HCT116 (cell line): ENCODE results near the gene UBAP1L. TPM values are rescaled to one million over a fixed set of nuclear protein-coding genes. Genes with fewer than 3 reads are reported as not detected.

Experiments
- ATAC-seq: fragments of 200-7000 bp; cut with Tn5 transposase; 2 replicates; pipeline ENCODE4 v1.9.1; 2020; ENCODE audit warnings: mild to moderate bottlenecking, moderate library complexity
- Bru-seq: library from RNA; stranded (reverse); fragments of 400-500 nt; gene quantifications from one replicate; lab custom pipeline; 2021; lab: Mats Ljungman, UMichigan
- BruChase-seq, 2 experiments: library from RNA; stranded (reverse); fragments of 400-500 nt; gene quantifications; one replicate each; lab custom pipeline; 2021; lab: Mats Ljungman, UMichigan
- BruUV-seq: library from RNA; stranded (reverse); fragments of 400-500 nt; replicated peaks from 2 replicates; lab custom pipeline; 2021; lab: Mats Ljungman, UMichigan
- CTCF ChIA-PET: fragments of 300-600 bp; sonication (Branson Sonifier 250); formaldehyde crosslinking; loops from one replicate; lab custom pipeline; 2021; ENCODE audit warnings: antibody characterized with exemption; lab: Charles Lee
- POLR2A ChIA-PET: fragments of 300-600, 350-600 bp; sonication (Branson Sonifier 250); formaldehyde crosslinking; loops from one replicate; lab custom pipeline; 2021; ENCODE audit warnings: antibody characterized with exemption; lab: Charles Lee
- RAD21 ChIA-PET, 2 experiments: fragments of 300-600 bp; sonication (Branson Sonifier 250); formaldehyde crosslinking; loops; one replicate each; lab custom pipeline; 2023; ENCODE audit warnings: low total read pairs in 2 of 2; ENCODE audit not compliant: uncharacterized antibody in 2 of 2, unreplicated experiment in 2 of 2, low non-redundant PET in 1 of 2; lab: Charles Lee
- DNase-seq: peaks from one replicate; pipeline ENCODE4 v3.0.0-alpha.2; 2010; ENCODE audit warnings: low read depth, low spot score
- H2AFZ ChIP-seq: fragments of 200-600 bp; shearing (Covaris generic), sonication (generic); 2 replicates; pipeline ENCODE4 v1.6.1; 2017; ENCODE audit warnings: low read depth, mixed run types, mixed read lengths, antibody characterized with exemption, low read length; ENCODE audit not compliant: poor library complexity, severe bottlenecking
- H3K27ac ChIP-seq: 2 replicates; pipeline ENCODE4 v1.5.1; 2012; ENCODE audit warnings: low read depth, low read length
- H3K27me3 ChIP-seq: fragments of 200-600 bp; sonication (generic); 2 replicates; pipeline ENCODE4 v1.6.1; 2016; ENCODE audit warnings: mixed run types, low read length, mixed read lengths; ENCODE audit not compliant: insufficient read depth
- H3K36me3 ChIP-seq, 2 experiments: fragments of 200-500 bp in 1 of 2; fragments of 200-600 bp in 1 of 2; sonication (Bioruptor generic) in 1 of 2; sonication (generic) in 1 of 2; 2 replicates each; pipeline versions ENCODE4 v1.5.1 to v1.6.1; 2014 to 2016; ENCODE audit warnings: low read length in 2 of 2, inconsistent platforms in 1 of 2, mixed read lengths in 1 of 2, mixed run types in 1 of 2; ENCODE audit not compliant: insufficient read depth in 2 of 2, control insufficient read depth in 1 of 2
- H3K4me1 ChIP-seq, 2 experiments: fragments of 200-600 bp in 1 of 2; sonication (generic) in 1 of 2; 2 replicates each; pipeline versions ENCODE4 v1.5.1 to v1.6.1; 2012 to 2017; ENCODE audit warnings: low read length in 2 of 2, inconsistent platforms in 1 of 2, mild to moderate bottlenecking in 1 of 2, mixed read lengths in 1 of 2, mixed run types in 1 of 2, moderate library complexity in 1 of 2; ENCODE audit not compliant: insufficient read depth in 2 of 2, control insufficient read depth in 1 of 2
- H3K4me2 ChIP-seq: fragments of 200-600 bp; sonication (generic); 2 replicates; pipeline ENCODE4 v1.6.1; 2017; ENCODE audit warnings: mixed run types, low read length, mixed read lengths
- H3K4me3 ChIP-seq, 2 experiments: fragments of 200-600 bp in 1 of 2; sonication (generic) in 1 of 2; replicated peaks in 1 of 2; 2 replicates each; pipeline ENCODE4 v1.5.1; 2011 to 2016; ENCODE audit warnings: low read length in 2 of 2, control low read depth in 1 of 2, low read depth in 1 of 2, mild to moderate bottlenecking in 1 of 2, mixed read lengths in 1 of 2, mixed run types in 1 of 2
- H3K79me2 ChIP-seq: fragments of 200-600 bp; sonication (generic); 2 replicates; pipeline ENCODE4 v1.6.1; 2017; ENCODE audit warnings: mild to moderate bottlenecking, mixed run types, low read length, moderate library complexity, mixed read lengths; ENCODE audit not compliant: insufficient read depth
- H3K9ac ChIP-seq: fragments of 200-600 bp; sonication (generic); 2 replicates; pipeline ENCODE4 v1.6.1; 2016; ENCODE audit warnings: low read length, mixed read lengths
- H3K9me2 ChIP-seq: fragments of 200-600 bp; sonication (generic), shearing (Covaris generic); 2 replicates; pipeline ENCODE4 v1.6.1; 2017; ENCODE audit warnings: mixed run types, mild to moderate bottlenecking, moderate library complexity; ENCODE audit not compliant: insufficient read depth
- H3K9me3 ChIP-seq, 2 experiments: fragments of 200-500 bp in 1 of 2; fragments of 200-600 bp in 1 of 2; sonication (Bioruptor generic) in 1 of 2; sonication (generic) in 1 of 2; 2 replicates each; pipeline ENCODE4 v1.6.1; 2014 to 2017; ENCODE audit warnings: low read length in 2 of 2, mixed read lengths in 2 of 2, inconsistent platforms in 1 of 2, low read depth in 1 of 2, mild to moderate bottlenecking in 1 of 2, mixed run types in 1 of 2, moderate library complexity in 1 of 2; ENCODE audit not compliant: control insufficient read depth in 1 of 2, insufficient read depth in 1 of 2
- H4K20me1 ChIP-seq: fragments of 200-600 bp; sonication (generic), shearing (Covaris generic); 2 replicates; pipeline ENCODE4 v1.6.1; 2017; ENCODE audit warnings: mixed run types, mild to moderate bottlenecking, moderate library complexity; ENCODE audit not compliant: insufficient read depth
- CBX3 ChIP-seq: IDR thresholded peaks from 2 replicates; pipeline ENCODE4 v1.6.1; 2012; ENCODE audit warnings: low read depth
- EGR1 ChIP-seq: IDR thresholded peaks from 2 replicates; pipeline ENCODE4 v1.6.1; 2012; ENCODE audit warnings: low read depth
- ELF1 ChIP-seq: IDR thresholded peaks from 2 replicates; pipeline ENCODE4 v1.6.1; 2012; ENCODE audit warnings: low read depth, borderline replicate concordance
- EZH2 ChIP-seq: fragments of 200-600 bp; sonication (generic); IDR thresholded peaks from 2 replicates; pipeline ENCODE4 v1.6.1; 2017; ENCODE audit warnings: antibody characterized with exemption, mixed run types
- EZH2phosphoT487 ChIP-seq: fragments of 200-600 bp; IDR thresholded peaks from 2 replicates; pipeline ENCODE4 v1.6.1; 2018; ENCODE audit warnings: antibody characterized with exemption, borderline replicate concordance
- JUND ChIP-seq: IDR thresholded peaks from 2 replicates; pipeline ENCODE4 v1.6.1; 2012
- POLR2A ChIP-seq: IDR thresholded peaks from 2 replicates; pipeline ENCODE4 v1.7.0; 2011; ENCODE audit warnings: borderline replicate concordance; ENCODE audit not compliant: insufficient read depth, insufficient read length; ENCODE audit errors: extremely low read depth
- SP1 ChIP-seq: IDR thresholded peaks from 2 replicates; pipeline ENCODE4 v1.6.1; 2012; ENCODE audit warnings: low read depth
- SRF ChIP-seq: IDR thresholded peaks from 2 replicates; pipeline ENCODE4 v1.6.1; 2012; ENCODE audit warnings: low read depth
- TCF7L2 ChIP-seq: IDR thresholded peaks from 2 replicates; pipeline ENCODE4 v1.7.0; 2011; ENCODE audit warnings: borderline replicate concordance, inconsistent platforms; ENCODE audit not compliant: insufficient read depth, insufficient read length; ENCODE audit errors: extremely low read depth
- YY1 ChIP-seq: IDR thresholded peaks from 2 replicates; pipeline ENCODE4 v1.6.1; 2011; ENCODE audit warnings: low read length, low read depth, moderate library complexity, mild to moderate bottlenecking; ENCODE audit not compliant: insufficient replicate concordance; ENCODE audit errors: extremely low read depth
- ZFX ChIP-seq: fragments of 450-650 bp; IDR thresholded peaks from 2 replicates; pipeline ENCODE4 v1.6.1; 2017
- intact Hi-C: fragments of 100-400 bp; cut with micrococcal nuclease; formaldehyde crosslinking; loops from 2 replicates; pipeline ENCODE4 v1.10.0; 2022
- long read RNA-seq: library from polyadenylated mRNA; unstranded; transcript quantifications from one replicate; pipeline ENCODE4 v2.0.0, GENCODE V29; 2021; ENCODE audit not compliant: unreplicated experiment
- polyA plus RNA-seq: library from polyadenylated mRNA; unstranded; fragments of >200 nt; gene quantifications from 2 replicates; pipeline ENCODE4 v1.2.1, GENCODE V29; 2012; ENCODE audit warnings: missing spikeins
- total RNA-seq: library from RNA; stranded (reverse); gene quantifications from one replicate; pipeline ENCODE4 v1.2.1, GENCODE V29; 2021; ENCODE audit not compliant: unreplicated experiment
- TF ChIP-seq, protein P1 (sequence below): IDR thresholded peaks from 2 replicates; pipeline ENCODE4 v1.6.1; 2011; ENCODE audit warnings: mild to moderate bottlenecking, low read length, moderate library complexity; ENCODE audit not compliant: insufficient replicate concordance; ENCODE audit errors: extremely low read depth
- TF ChIP-seq, protein P2 (sequence below), 3 experiments: fragments of 200-600 bp in 1 of 3; sonication (generic) in 1 of 3; IDR thresholded peaks in 2 of 3; conservative IDR thresholded peaks in 1 of 3; 2 replicates each; pipeline ENCODE4 v1.5.1; 2012 to 2017; ENCODE audit warnings: low read depth in 2 of 3, low read length in 2 of 3, antibody characterized with exemption in 1 of 3, borderline replicate concordance in 1 of 3, control low read depth in 1 of 3, mild to moderate bottlenecking in 1 of 3, mixed read lengths in 1 of 3, mixed run types in 1 of 3, moderate library complexity in 1 of 3; ENCODE audit not compliant: insufficient read depth in 1 of 3
- TF ChIP-seq, protein P3 (sequence below): IDR thresholded peaks from 2 replicates; pipeline ENCODE4 v1.6.1; 2012
- TF ChIP-seq, protein P4 (sequence below): IDR thresholded peaks from 2 replicates; pipeline ENCODE4 v1.6.1; 2012; ENCODE audit warnings: low read depth

UBAP1L gene
- total RNA-seq (4.0 TPM), Bru-seq, nascent RNA (percentile 67 among the genes with signal in this experiment), BruChase-seq, experiment 1, labeled RNA remaining after a 6-hour chase (percentile 91 among the genes with signal in this experiment), BruChase-seq, experiment 2, labeled RNA remaining after a 2-hour chase (percentile 90 among the genes with signal in this experiment)
- polyA plus RNA-seq: 1.4 and 1.7 TPM in 2 replicates
- long read RNA-seq: 0 reads

DNA sequence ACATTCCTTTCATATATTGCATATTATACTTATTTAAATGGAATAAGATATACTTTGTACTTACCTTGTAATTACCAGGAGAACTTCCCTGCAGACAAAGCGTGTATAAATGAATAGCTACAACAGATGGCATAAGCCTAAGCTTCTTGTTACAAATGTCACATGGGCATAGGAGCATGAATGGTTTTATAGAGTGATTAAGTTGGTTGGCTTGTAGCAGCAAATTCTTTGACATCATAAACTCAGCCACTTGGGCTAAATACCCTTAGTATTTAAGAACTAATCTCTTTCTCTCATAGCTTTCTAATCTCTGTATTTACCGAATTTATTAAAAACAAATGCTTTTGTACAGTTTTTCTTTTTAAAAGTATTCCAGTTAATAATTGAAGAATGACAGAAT lies at the start of gene UBAP1L:
UBAP1L (minus strand) TSS at position 115 of the 400 bp plus-strand sequence. CDS start 8,985 bp downstream, outside the sequence.
- Histone ChIP-seq H3K4me1 (no peaks in the 10 kb centered on the region), H2AFZ (no peak within 1 kb of the TSS), H3K36me3 (peaks cover 25 to 26% of the 10 kb centered on the region in 2 experiments), H3K9ac (no peak within 1 kb of the TSS), H3K27ac (no peak within 1 kb of the TSS), H3K9me3 (no peaks in the 10 kb centered on the region), H3K4me2 (no peak within 1 kb of the TSS), H3K79me2 (no peaks in the 10 kb centered on the region), H4K20me1 (0 out of 2 replicates have a peak, but pooled peaks cover 3% of the 10 kb centered on the region), H3K9me2 (no peaks in the 10 kb centered on the region), H3K27me3 (no peaks in the 10 kb centered on the region), H3K4me3 (no peak within 1 kb of the TSS)
- no peak for ATAC-seq
- TF ChIP-seq EGR1: no peak
- TF ChIP-seq, protein P1, sequence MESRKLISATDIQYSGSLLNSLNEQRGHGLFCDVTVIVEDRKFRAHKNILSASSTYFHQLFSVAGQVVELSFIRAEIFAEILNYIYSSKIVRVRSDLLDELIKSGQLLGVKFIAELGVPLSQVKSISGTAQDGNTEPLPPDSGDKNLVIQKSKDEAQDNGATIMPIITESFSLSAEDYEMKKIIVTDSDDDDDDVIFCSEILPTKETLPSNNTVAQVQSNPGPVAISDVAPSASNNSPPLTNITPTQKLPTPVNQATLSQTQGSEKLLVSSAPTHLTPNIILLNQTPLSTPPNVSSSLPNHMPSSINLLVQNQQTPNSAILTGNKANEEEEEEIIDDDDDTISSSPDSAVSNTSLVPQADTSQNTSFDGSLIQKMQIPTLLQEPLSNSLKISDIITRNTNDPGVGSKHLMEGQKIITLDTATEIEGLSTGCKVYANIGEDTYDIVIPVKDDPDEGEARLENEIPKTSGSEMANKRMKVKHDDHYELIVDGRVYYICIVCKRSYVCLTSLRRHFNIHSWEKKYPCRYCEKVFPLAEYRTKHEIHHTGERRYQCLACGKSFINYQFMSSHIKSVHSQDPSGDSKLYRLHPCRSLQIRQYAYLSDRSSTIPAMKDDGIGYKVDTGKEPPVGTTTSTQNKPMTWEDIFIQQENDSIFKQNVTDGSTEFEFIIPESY: no peak
- TF ChIP-seq, protein P2, sequence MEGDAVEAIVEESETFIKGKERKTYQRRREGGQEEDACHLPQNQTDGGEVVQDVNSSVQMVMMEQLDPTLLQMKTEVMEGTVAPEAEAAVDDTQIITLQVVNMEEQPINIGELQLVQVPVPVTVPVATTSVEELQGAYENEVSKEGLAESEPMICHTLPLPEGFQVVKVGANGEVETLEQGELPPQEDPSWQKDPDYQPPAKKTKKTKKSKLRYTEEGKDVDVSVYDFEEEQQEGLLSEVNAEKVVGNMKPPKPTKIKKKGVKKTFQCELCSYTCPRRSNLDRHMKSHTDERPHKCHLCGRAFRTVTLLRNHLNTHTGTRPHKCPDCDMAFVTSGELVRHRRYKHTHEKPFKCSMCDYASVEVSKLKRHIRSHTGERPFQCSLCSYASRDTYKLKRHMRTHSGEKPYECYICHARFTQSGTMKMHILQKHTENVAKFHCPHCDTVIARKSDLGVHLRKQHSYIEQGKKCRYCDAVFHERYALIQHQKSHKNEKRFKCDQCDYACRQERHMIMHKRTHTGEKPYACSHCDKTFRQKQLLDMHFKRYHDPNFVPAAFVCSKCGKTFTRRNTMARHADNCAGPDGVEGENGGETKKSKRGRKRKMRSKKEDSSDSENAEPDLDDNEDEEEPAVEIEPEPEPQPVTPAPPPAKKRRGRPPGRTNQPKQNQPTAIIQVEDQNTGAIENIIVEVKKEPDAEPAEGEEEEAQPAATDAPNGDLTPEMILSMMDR (IDR thresholded peaks at IDR 0.05 in 2 of 3, conservative IDR thresholded peaks at IDR 0.05 in 1 of 3; ENCODE audit: borderline replicate concordance in 1 of 3, insufficient read depth in 1 of 3, low read depth in 2 of 3, low read length in 2 of 3): no peak
- no peak for TF ChIP-seq ZFX
- no peak for TF ChIP-seq JUND
- TF ChIP-seq CBX3: no peak
- TF ChIP-seq SRF: no peak
- TF ChIP-seq, protein P3, sequence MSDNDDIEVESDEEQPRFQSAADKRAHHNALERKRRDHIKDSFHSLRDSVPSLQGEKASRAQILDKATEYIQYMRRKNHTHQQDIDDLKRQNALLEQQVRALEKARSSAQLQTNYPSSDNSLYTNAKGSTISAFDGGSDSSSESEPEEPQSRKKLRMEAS: no peak
- TF ChIP-seq TCF7L2: no peak
- TF ChIP-seq YY1: no peak
- TF ChIP-seq ELF1: no peak
- TF ChIP-seq EZH2: no peak
- TF ChIP-seq SP1: no peak
- no peak for TF ChIP-seq EZH2phosphoT487
- TF ChIP-seq, protein P4, sequence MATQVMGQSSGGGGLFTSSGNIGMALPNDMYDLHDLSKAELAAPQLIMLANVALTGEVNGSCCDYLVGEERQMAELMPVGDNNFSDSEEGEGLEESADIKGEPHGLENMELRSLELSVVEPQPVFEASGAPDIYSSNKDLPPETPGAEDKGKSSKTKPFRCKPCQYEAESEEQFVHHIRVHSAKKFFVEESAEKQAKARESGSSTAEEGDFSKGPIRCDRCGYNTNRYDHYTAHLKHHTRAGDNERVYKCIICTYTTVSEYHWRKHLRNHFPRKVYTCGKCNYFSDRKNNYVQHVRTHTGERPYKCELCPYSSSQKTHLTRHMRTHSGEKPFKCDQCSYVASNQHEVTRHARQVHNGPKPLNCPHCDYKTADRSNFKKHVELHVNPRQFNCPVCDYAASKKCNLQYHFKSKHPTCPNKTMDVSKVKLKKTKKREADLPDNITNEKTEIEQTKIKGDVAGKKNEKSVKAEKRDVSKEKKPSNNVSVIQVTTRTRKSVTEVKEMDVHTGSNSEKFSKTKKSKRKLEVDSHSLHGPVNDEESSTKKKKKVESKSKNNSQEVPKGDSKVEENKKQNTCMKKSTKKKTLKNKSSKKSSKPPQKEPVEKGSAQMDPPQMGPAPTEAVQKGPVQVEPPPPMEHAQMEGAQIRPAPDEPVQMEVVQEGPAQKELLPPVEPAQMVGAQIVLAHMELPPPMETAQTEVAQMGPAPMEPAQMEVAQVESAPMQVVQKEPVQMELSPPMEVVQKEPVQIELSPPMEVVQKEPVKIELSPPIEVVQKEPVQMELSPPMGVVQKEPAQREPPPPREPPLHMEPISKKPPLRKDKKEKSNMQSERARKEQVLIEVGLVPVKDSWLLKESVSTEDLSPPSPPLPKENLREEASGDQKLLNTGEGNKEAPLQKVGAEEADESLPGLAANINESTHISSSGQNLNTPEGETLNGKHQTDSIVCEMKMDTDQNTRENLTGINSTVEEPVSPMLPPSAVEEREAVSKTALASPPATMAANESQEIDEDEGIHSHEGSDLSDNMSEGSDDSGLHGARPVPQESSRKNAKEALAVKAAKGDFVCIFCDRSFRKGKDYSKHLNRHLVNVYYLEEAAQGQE: no peak
- no peak for TF ChIP-seq POLR2A
- no peak for DNase-seq
- CTCF ChIA-PET: interaction anchor here (1.0 kb wide), 1 partner anchor 14 kb away, joined by 3 read pairs; no protein-coding TSS in a partner anchor
- POLR2A ChIA-PET: no interaction called here
- RAD21 ChIA-PET: no interaction called here
- BruUV-seq: no TSS peak
- intact Hi-C loops: no loop called here
